Measurements from ENCODE around the gene EMILIN1. TPM values are rescaled to one million over a fixed set of nuclear protein-coding genes. Genes with fewer than 3 reads are reported as not detected.

EMILIN1 gene
- total and polyA plus RNA-seq, 2 experiments from 2014 or later = 3.2 to 15.4 TPM

DNA sequence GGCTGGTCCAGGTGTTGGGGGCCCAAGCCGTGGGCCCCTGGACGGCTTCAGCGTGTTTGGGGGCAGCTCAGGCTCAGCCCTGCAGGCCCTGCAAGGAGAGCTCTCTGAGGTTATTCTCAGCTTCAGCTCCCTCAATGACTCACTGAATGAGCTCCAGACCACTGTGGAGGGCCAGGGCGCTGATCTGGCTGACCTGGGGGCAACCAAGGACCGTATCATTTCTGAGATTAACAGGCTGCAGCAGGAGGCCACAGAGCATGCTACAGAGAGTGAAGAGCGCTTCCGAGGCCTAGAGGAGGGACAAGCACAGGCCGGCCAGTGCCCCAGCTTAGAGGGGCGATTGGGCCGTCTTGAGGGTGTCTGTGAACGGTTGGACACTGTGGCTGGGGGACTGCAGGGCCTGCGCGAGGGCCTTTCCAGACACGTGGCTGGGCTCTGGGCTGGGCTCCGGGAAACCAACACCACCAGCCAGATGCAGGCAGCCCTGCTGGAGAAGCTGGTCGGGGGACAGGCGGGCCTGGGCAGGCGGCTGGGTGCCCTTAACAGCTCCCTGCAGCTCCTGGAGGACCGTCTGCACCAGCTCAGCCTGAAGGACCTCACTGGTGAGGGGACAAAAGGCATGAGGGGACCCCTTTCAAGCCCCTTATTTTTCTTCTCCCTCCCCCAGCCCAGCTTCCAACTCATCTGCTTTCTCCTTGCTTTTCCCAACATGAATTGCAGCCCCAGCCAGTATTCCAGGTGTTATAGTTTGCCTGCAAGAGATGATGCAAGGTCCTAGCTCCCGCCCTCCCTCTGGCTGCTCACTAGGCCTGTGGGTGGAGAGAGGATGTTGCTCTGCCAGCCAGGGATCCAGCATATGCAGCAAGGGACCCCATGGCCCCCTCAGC is 5.2 kb downstream of the EMILIN1 start:
- Histone ChIP-seq H4K20me1 (replicated peaks; ENCODE audit: insufficient read depth) (no peaks in the 10 kb centered on the region), H3K9me2 (ENCODE audit: insufficient read depth) (no peaks in the 10 kb centered on the region), H3K27me3 (ENCODE audit: insufficient read depth) (peaks cover 16% of the 10 kb centered on the region), H3K4me1 (ENCODE audit: insufficient read depth) (peaks cover 15% of the 10 kb centered on the region), H3K4me3 (no peak overlapping the region), H3K36me3 (ENCODE audit: insufficient read depth) (no peaks in the 10 kb centered on the region), H3K27ac (ENCODE audit: low read depth) (no peak overlapping the region), H3K4me2 (no peak overlapping the region), H3F3A (replicated peaks; ENCODE audit: low read depth) (peaks cover 8% of the 10 kb centered on the region; the same call in 1 of the 2 replicates), H2AFZ (no peak overlapping the region), H3K79me2 (replicated peaks; ENCODE audit: insufficient read depth) (no peaks in the 10 kb centered on the region)
- Mint-ChIP-seq H3K27ac (peak overlapping the region; percentile 84), H3K36me3 (ENCODE audit: low read depth) (no peaks in the 10 kb centered on the region), H3K27me3 (ENCODE audit: insufficient read depth, low read depth, poor library complexity) (peaks cover 28% of the 10 kb centered on the region), H3K9me3 (no peaks in the 10 kb centered on the region; the same call in 2 of the 3 replicates), H3K4me3 (peak overlapping the region; percentile 21; the same call in 1 of the 3 replicates), H3K4me1 (peaks cover 40% of the 10 kb centered on the region)
- ATAC-seq (no peak), DNase-seq (ENCODE audit: low spot score) (no peak)
- TF ChIP-seq ZNF331 (CRISPR knock-in tag; IDR thresholded peaks at IDR 0.05; ENCODE audit: low read depth) (no peak), POLR2AphosphoS5 (IDR thresholded peaks at IDR 0.05; ENCODE audit: low read depth) (no peak), EZH2phosphoT487 (IDR thresholded peaks at IDR 0.05; ENCODE audit: unreplicated experiment) (no peak), NANOG (IDR thresholded peaks at IDR 0.05; ENCODE audit: borderline replicate concordance) (no peak)
- TF ChIP-seq, protein P1, sequence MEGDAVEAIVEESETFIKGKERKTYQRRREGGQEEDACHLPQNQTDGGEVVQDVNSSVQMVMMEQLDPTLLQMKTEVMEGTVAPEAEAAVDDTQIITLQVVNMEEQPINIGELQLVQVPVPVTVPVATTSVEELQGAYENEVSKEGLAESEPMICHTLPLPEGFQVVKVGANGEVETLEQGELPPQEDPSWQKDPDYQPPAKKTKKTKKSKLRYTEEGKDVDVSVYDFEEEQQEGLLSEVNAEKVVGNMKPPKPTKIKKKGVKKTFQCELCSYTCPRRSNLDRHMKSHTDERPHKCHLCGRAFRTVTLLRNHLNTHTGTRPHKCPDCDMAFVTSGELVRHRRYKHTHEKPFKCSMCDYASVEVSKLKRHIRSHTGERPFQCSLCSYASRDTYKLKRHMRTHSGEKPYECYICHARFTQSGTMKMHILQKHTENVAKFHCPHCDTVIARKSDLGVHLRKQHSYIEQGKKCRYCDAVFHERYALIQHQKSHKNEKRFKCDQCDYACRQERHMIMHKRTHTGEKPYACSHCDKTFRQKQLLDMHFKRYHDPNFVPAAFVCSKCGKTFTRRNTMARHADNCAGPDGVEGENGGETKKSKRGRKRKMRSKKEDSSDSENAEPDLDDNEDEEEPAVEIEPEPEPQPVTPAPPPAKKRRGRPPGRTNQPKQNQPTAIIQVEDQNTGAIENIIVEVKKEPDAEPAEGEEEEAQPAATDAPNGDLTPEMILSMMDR (conservative IDR thresholded peaks at IDR 0.05; ENCODE audit: low read depth in 2 of 2) = no peak

DNA sequence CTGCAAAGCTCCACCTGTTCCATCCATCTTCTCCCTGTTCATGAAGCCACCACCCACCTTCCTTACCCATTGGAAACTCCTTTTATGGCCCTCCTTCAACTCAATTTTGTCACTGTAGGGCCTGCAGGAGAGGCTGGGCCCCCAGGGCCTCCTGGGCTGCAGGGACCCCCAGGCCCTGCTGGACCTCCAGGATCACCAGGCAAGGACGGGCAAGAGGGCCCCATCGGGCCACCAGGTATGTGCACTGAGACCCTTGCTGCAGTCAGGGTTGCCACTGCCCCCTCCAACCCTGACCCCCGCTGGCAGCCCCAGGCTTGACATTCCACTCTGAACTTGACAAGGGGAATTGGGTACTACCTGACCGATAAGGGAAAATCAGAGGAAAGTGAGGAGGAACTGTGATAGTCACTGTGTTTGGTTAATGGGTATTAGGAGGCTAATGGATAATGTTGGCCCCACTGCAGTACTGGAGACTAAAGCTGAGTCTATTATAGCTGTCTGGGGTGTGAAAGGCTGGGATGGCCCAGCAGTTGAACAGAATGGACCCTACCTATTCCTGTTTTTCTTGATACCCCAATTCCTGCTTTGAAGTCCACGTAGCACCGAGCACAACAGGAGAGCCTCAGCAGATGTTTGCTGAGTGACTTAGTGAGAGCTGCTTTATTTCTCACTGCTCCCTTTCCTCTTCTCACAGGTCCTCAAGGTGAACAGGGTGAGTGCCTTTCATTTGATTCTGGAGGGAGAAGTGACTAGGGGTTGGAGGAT is 6.1 kb downstream of the EMILIN1 start:
- no peaks in the 10 kb centered on the region for H3K36me3 Mint-ChIP-seq (ENCODE audit: low read depth)
- H3K4me2 ChIP-seq = no peak overlapping the region
- H3K9me2 ChIP-seq (ENCODE audit: insufficient read depth) = no peaks in the 10 kb centered on the region
- no peaks in the 10 kb centered on the region; the same call in 2 of the 3 replicates for H3K9me3 Mint-ChIP-seq
- peaks cover 16% of the 10 kb centered on the region for H3K27me3 ChIP-seq (ENCODE audit: insufficient read depth)
- H3F3A ChIP-seq (replicated peaks; ENCODE audit: low read depth) = peaks cover 8% of the 10 kb centered on the region; the same call in 1 of the 2 replicates
- H3K4me1 ChIP-seq (ENCODE audit: insufficient read depth) = peaks cover 15% of the 10 kb centered on the region
- peaks cover 39% of the 10 kb centered on the region for H3K4me1 Mint-ChIP-seq
- H3K79me2 ChIP-seq (replicated peaks; ENCODE audit: insufficient read depth) = no peaks in the 10 kb centered on the region
- peak overlapping the region; percentile 21; the same call in 1 of the 3 replicates for H3K4me3 Mint-ChIP-seq
- H3K27me3 Mint-ChIP-seq (ENCODE audit: insufficient read depth, low read depth, poor library complexity) = peaks cover 29% of the 10 kb centered on the region
- no peaks in the 10 kb centered on the region for H3K36me3 ChIP-seq (ENCODE audit: insufficient read depth)
- H3K27ac Mint-ChIP-seq = peak overlapping the region; percentile 84
- no peaks in the 10 kb centered on the region for H4K20me1 ChIP-seq (replicated peaks; ENCODE audit: insufficient read depth)
- ATAC-seq (no peak), DNase-seq (ENCODE audit: low spot score) (no peak)
- H3K4me3 ChIP-seq = no peak overlapping the region
- H2AFZ ChIP-seq = no peak overlapping the region
- H3K27ac ChIP-seq (ENCODE audit: low read depth) = no peak overlapping the region
- TF ChIP-seq, protein P2, sequence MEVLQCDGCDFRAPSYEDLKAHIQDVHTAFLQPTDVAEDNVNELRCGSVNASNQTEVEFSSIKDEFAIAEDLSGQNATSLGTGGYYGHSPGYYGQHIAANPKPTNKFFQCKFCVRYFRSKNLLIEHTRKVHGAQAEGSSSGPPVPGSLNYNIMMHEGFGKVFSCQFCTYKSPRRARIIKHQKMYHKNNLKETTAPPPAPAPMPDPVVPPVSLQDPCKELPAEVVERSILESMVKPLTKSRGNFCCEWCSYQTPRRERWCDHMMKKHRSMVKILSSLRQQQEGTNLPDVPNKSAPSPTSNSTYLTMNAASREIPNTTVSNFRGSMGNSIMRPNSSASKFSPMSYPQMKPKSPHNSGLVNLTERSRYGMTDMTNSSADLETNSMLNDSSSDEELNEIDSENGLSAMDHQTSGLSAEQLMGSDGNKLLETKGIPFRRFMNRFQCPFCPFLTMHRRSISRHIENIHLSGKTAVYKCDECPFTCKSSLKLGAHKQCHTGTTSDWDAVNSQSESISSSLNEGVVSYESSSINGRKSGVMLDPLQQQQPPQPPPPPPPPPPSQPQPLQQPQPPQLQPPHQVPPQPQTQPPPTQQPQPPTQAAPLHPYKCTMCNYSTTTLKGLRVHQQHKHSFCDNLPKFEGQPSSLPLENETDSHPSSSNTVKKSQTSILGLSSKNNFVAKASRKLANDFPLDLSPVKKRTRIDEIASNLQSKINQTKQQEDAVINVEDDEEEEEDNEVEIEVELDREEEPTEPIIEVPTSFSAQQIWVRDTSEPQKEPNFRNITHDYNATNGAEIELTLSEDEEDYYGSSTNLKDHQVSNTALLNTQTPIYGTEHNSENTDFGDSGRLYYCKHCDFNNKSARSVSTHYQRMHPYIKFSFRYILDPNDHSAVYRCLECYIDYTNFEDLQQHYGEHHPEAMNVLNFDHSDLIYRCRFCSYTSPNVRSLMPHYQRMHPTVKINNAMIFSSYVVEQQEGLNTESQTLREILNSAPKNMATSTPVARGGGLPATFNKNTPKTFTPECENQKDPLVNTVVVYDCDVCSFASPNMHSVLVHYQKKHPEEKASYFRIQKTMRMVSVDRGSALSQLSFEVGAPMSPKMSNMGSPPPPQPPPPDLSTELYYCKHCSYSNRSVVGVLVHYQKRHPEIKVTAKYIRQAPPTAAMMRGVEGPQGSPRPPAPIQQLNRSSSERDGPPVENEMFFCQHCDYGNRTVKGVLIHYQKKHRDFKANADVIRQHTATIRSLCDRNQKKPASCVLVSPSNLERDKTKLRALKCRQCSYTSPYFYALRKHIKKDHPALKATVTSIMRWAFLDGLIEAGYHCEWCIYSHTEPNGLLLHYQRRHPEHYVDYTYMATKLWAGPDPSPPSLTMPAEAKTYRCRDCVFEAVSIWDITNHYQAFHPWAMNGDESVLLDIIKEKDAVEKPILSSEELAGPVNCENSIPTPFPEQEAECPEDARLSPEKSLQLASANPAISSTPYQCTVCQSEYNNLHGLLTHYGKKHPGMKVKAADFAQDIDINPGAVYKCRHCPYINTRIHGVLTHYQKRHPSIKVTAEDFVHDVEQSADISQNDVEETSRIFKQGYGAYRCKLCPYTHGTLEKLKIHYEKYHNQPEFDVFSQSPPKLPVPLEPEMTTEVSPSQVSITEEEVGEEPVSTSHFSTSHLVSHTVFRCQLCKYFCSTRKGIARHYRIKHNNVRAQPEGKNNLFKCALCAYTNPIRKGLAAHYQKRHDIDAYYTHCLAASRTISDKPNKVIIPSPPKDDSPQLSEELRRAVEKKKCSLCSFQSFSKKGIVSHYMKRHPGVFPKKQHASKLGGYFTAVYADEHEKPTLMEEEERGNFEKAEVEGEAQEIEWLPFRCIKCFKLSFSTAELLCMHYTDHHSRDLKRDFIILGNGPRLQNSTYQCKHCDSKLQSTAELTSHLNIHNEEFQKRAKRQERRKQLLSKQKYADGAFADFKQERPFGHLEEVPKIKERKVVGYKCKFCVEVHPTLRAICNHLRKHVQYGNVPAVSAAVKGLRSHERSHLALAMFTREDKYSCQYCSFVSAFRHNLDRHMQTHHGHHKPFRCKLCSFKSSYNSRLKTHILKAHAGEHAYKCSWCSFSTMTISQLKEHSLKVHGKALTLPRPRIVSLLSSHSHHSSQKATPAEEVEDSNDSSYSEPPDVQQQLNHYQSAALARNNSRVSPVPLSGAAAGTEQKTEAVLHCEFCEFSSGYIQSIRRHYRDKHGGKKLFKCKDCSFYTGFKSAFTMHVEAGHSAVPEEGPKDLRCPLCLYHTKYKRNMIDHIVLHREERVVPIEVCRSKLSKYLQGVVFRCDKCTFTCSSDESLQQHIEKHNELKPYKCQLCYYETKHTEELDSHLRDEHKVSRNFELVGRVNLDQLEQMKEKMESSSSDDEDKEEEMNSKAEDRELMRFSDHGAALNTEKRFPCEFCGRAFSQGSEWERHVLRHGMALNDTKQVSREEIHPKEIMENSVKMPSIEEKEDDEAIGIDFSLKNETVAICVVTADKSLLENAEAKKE (CRISPR knock-in tag; IDR thresholded peaks at IDR 0.05) = no peak
- TF ChIP-seq, protein P3, sequence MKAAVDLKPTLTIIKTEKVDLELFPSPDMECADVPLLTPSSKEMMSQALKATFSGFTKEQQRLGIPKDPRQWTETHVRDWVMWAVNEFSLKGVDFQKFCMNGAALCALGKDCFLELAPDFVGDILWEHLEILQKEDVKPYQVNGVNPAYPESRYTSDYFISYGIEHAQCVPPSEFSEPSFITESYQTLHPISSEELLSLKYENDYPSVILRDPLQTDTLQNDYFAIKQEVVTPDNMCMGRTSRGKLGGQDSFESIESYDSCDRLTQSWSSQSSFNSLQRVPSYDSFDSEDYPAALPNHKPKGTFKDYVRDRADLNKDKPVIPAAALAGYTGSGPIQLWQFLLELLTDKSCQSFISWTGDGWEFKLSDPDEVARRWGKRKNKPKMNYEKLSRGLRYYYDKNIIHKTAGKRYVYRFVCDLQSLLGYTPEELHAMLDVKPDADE (IDR thresholded peaks at IDR 0.05) = no peak
- no peak for TF ChIP-seq ZNF331 (CRISPR knock-in tag; IDR thresholded peaks at IDR 0.05; ENCODE audit: low read depth)
- TF ChIP-seq JUNB (IDR thresholded peaks at IDR 0.05; ENCODE audit: unreplicated experiment) = no peak
- no peak for TF ChIP-seq ZNF114 (CRISPR knock-in tag; IDR thresholded peaks at IDR 0.05)
- TF ChIP-seq NANOG (IDR thresholded peaks at IDR 0.05; ENCODE audit: borderline replicate concordance) = no peak
- no peak for TF ChIP-seq POLR2AphosphoS5 (IDR thresholded peaks at IDR 0.05; ENCODE audit: low read depth)

All from GM23338 (cell line).